Muscle of leg (tissue), 11 donors: Measurements from ENCODE around the gene TRAF1. TPM values are rescaled to one million over a fixed set of nuclear protein-coding genes. Genes with fewer than 3 reads are reported as not detected.

ENCODE experiments used
- DNase-seq: peaks from one replicate; pipeline ENCODE4 v3.0.0; 2013
- H3K27ac ChIP-seq: one replicate; pipeline ENCODE4 v1.5.1; 2013; ENCODE audit warnings: mild to moderate bottlenecking, low read length, control low read depth
- H3K27me3 ChIP-seq: one replicate; pipeline ENCODE4 v1.6.1; 2013; ENCODE audit warnings: low read length; ENCODE audit not compliant: control insufficient read depth, insufficient read depth
- H3K36me3 ChIP-seq: one replicate; pipeline ENCODE4 v1.6.1; 2013; ENCODE audit warnings: low read length; ENCODE audit not compliant: control insufficient read depth, insufficient read depth
- H3K4me1 ChIP-seq: one replicate; pipeline ENCODE4 v1.6.1; 2013; ENCODE audit warnings: low read length; ENCODE audit not compliant: control insufficient read depth, insufficient read depth
- H3K4me3 ChIP-seq: one replicate; pipeline ENCODE4 v1.5.1; 2013; ENCODE audit warnings: low read length, control low read depth
- H3K9me3 ChIP-seq: replicated peaks from 2 replicates; pipeline ENCODE4 v1.6.1; 2013; ENCODE audit warnings: low read depth, low read length; ENCODE audit not compliant: control insufficient read depth
- WGBS: methylation state at CpG from one replicate; pipeline ENCODE4 v1.1.5; 2013; ENCODE audit warnings: missing lambda C conversion rate; ENCODE audit not compliant: insufficient coverage; 5-methylcytosine and 5-hydroxymethylcytosine counted together
- polyA plus RNA-seq, 8 donors: library from polyadenylated mRNA; unstranded; fragments of 120-200 nt; gene quantifications; one replicate each; pipeline versions ENCODE4 v1.2.1 to v1.2.3, GENCODE V29; 2013; ENCODE audit warnings: inconsistent platforms in 1 of 8, low replicate concordance in 1 of 8; ENCODE audit not compliant: insufficient read length in 8 of 8, insufficient read depth in 1 of 8
- total RNA-seq: library from RNA; stranded (reverse); fragments of 120-200 nt; gene quantifications from one replicate; pipeline ENCODE4 v1.2.4, GENCODE V29; 2013

TRAF1 gene
- total and polyA plus RNA-seq, 9 donors, result 3.1 to 5.2 (median 3.5) TPM

GRCh38 chr9:120923620-120924328 is 2.8 kb downstream of the TRAF1 start:
- 88% methylated on average over 7 of the region's 11 CpGs for WGBS

GRCh38 chr9:120922404-120923195 is 4.0 kb downstream of the TRAF1 start:
- Histone ChIP-seq H3K36me3 (no peaks in the 10 kb centered on the region), H3K27me3 (no peaks in the 10 kb centered on the region), H3K27ac (no peak overlapping the region), H3K4me1 (peaks cover 27% of the 10 kb centered on the region), H3K4me3 (no peak overlapping the region), H3K9me3 (no peaks in the 10 kb centered on the region)
- DNase-seq, result no peak
- no CpG with 5 or more reads among the region's 7 CpGs for WGBS

More at GRCh38 chr9:120923620-120924328, 2.8 kb downstream of the TRAF1 start:
- no peak overlapping the region for H3K27ac ChIP-seq
- H3K9me3 ChIP-seq, result no peaks in the 10 kb centered on the region
- DNase-seq, result no peak
- H3K36me3 ChIP-seq, result no peaks in the 10 kb centered on the region
- H3K27me3 ChIP-seq, result no peaks in the 10 kb centered on the region
- H3K4me1 ChIP-seq, result peaks cover 29% of the 10 kb centered on the region
- H3K4me3 ChIP-seq, result no peak overlapping the region

GRCh38 chr9:120921661-120922181 is 4.9 kb downstream of the TRAF1 start:
- 35% methylated on average over 4 of the region's 8 CpGs for WGBS
- Histone ChIP-seq H3K27ac (no peak overlapping the region), H3K4me1 (peaks cover 30% of the 10 kb centered on the region), H3K27me3 (no peaks in the 10 kb centered on the region), H3K36me3 (no peaks in the 10 kb centered on the region), H3K4me3 (no peak overlapping the region), H3K9me3 (no peaks in the 10 kb centered on the region)
- DNase-seq, result peak; percentile 43

GRCh38 chr9:120920806-120921178 is 5.8 kb downstream of the TRAF1 start:
- WGBS, result no CpG with 5 or more reads among the region's 3 CpGs
- Histone ChIP-seq H3K36me3 (no peaks in the 10 kb centered on the region), H3K9me3 (no peaks in the 10 kb centered on the region), H3K4me1 (peaks cover 32% of the 10 kb centered on the region), H3K27me3 (no peaks in the 10 kb centered on the region), H3K4me3 (no peak overlapping the region), H3K27ac (no peak overlapping the region)
- no peak for DNase-seq

GRCh38 chr9:120919843-120920805 is 6.5 kb downstream of the TRAF1 start:
- WGBS, result 72% methylated on average over 2 of the region's 6 CpGs
- no peaks in the 10 kb centered on the region for H3K27me3 ChIP-seq
- H3K4me3 ChIP-seq, result no peak overlapping the region
- peaks cover 32% of the 10 kb centered on the region for H3K4me1 ChIP-seq
- DNase-seq, result no peak
- no peaks in the 10 kb centered on the region for H3K36me3 ChIP-seq
- H3K27ac ChIP-seq, result peak overlapping the region; percentile 7
- H3K9me3 ChIP-seq, result no peaks in the 10 kb centered on the region

- H3K4me3 ChIP-seq, result no peak overlapping the region
- 55% methylated on average over 10 of the region's 20 CpGs for WGBS
- H3K4me1 ChIP-seq, result peaks cover 32% of the 10 kb centered on the region
These were observed 7.4 kb downstream of the TRAF1 start for GRCh38 chr9:120918931-120919842.

GRCh38 chr9:120917929-120918762 is 8.4 kb downstream of the TRAF1 start:
- no peaks in the 10 kb centered on the region for H3K27me3 ChIP-seq

More at GRCh38 chr9:120918931-120919842, 7.4 kb downstream of the TRAF1 start:
- no peaks in the 10 kb centered on the region for H3K36me3 ChIP-seq
- H3K9me3 ChIP-seq, result no peaks in the 10 kb centered on the region
- no peaks in the 10 kb centered on the region for H3K27me3 ChIP-seq
- DNase-seq, result peak; percentile 54
- peak overlapping the region; percentile 42 for H3K27ac ChIP-seq

GRCh38 chr9:120916991-120917880 is 9.4 kb downstream of the TRAF1 start:
- H3K4me1 ChIP-seq, result peaks cover 32% of the 10 kb centered on the region
- 80% methylated on average over 5 of the region's 8 CpGs for WGBS
- no peak overlapping the region for H3K27ac ChIP-seq
- no peaks in the 10 kb centered on the region for H3K27me3 ChIP-seq
- no peaks in the 10 kb centered on the region for H3K36me3 ChIP-seq
- no peak for DNase-seq
- H3K4me3 ChIP-seq, result no peak overlapping the region
- H3K9me3 ChIP-seq, result no peaks in the 10 kb centered on the region

More at GRCh38 chr9:120917929-120918762, 8.4 kb downstream of the TRAF1 start:
- Histone ChIP-seq H3K9me3 (no peaks in the 10 kb centered on the region), H3K27ac (no peak overlapping the region), H3K4me1 (peaks cover 32% of the 10 kb centered on the region), H3K4me3 (no peak overlapping the region), H3K36me3 (no peaks in the 10 kb centered on the region)
- DNase-seq, result no peak
- WGBS, result 100% methylated on average over 3 of the region's 4 CpGs
